Panc1 (cell line): ENCODE results near the gene MAP3K7.

Source experiments
- CTCF ChIP-seq: fragments of 450-650 bp; IDR thresholded peaks from 2 replicates; pipeline ENCODE4 v1.5.1; 2017; ENCODE audit warnings: mild to moderate bottlenecking
- POLR2AphosphoS5 ChIP-seq: IDR thresholded peaks from 2 replicates; pipeline ENCODE4 v1.6.1; 2012; ENCODE audit warnings: mild to moderate bottlenecking, low read depth, low read length, moderate library complexity
- TCF7L2 ChIP-seq: IDR thresholded peaks from 2 replicates; pipeline ENCODE4 v1.6.1; 2011; ENCODE audit warnings: mild to moderate bottlenecking, low read depth, low read length, inconsistent platforms
- TF ChIP-seq, protein P1 (sequence below), 2 experiments: IDR thresholded peaks; 2 replicates each; pipeline ENCODE4 v1.6.1; 2011 to 2012; ENCODE audit warnings: low read depth in 2 of 2, control low read depth in 1 of 2, low read length in 1 of 2, mild to moderate bottlenecking in 1 of 2, moderate library complexity in 1 of 2; ENCODE audit not compliant: insufficient read depth in 1 of 2

GRCh38 chr6:90544741-90545140, 42.1 kb downstream of the MAP3K7 start:
- TF ChIP-seq CTCF: no peak
- TF ChIP-seq POLR2AphosphoS5: no peak
- TF ChIP-seq, protein P1, sequence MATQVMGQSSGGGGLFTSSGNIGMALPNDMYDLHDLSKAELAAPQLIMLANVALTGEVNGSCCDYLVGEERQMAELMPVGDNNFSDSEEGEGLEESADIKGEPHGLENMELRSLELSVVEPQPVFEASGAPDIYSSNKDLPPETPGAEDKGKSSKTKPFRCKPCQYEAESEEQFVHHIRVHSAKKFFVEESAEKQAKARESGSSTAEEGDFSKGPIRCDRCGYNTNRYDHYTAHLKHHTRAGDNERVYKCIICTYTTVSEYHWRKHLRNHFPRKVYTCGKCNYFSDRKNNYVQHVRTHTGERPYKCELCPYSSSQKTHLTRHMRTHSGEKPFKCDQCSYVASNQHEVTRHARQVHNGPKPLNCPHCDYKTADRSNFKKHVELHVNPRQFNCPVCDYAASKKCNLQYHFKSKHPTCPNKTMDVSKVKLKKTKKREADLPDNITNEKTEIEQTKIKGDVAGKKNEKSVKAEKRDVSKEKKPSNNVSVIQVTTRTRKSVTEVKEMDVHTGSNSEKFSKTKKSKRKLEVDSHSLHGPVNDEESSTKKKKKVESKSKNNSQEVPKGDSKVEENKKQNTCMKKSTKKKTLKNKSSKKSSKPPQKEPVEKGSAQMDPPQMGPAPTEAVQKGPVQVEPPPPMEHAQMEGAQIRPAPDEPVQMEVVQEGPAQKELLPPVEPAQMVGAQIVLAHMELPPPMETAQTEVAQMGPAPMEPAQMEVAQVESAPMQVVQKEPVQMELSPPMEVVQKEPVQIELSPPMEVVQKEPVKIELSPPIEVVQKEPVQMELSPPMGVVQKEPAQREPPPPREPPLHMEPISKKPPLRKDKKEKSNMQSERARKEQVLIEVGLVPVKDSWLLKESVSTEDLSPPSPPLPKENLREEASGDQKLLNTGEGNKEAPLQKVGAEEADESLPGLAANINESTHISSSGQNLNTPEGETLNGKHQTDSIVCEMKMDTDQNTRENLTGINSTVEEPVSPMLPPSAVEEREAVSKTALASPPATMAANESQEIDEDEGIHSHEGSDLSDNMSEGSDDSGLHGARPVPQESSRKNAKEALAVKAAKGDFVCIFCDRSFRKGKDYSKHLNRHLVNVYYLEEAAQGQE (IDR thresholded peaks at IDR 0.05; ENCODE audit: insufficient read depth in 1 of 2, low read depth in 2 of 2, low read length in 1 of 2): no peak
- no peak for TF ChIP-seq TCF7L2
